HG02588 (cell line): ENCODE measurements around the gene ZBTB17.

Source experiments
- ATAC-seq: cut with Tn5 transposase; IDR thresholded peaks from one replicate; pipeline ENCODE4 v1.9.1; 2021; ENCODE audit warnings: mild to moderate bottlenecking, moderate library complexity; ENCODE audit not compliant: unreplicated experiment

Gene ZBTB17

GRCh38 chr1:15949453-15950245 is 26.3 kb downstream of the ZBTB17 start:
- ATAC-seq, result peak; percentile 66

- peak; percentile 6 for ATAC-seq
Measured at GRCh38 chr1:15948595-15949452, 27.1 kb downstream of the ZBTB17 start.

GRCh38 chr1:15948091-15948591 is 27.8 kb downstream of the ZBTB17 start:
- no peak for ATAC-seq

GRCh38 chr1:15947382-15948090 is 28.4 kb downstream of the ZBTB17 start:
- no peak for ATAC-seq

- ATAC-seq, result no peak
Measured at GRCh38 chr1:15946571-15947381, 29.1 kb downstream of the ZBTB17 start.

GRCh38 chr1:15945832-15946448 is 30.0 kb downstream of the ZBTB17 start:
- ATAC-seq, result no peak

GRCh38 chr1:15945011-15945831 is 30.7 kb downstream of the ZBTB17 start:
- no peak for ATAC-seq

- ATAC-seq, result no peak
Measured at GRCh38 chr1:15944308-15945010, 31.4 kb downstream of the ZBTB17 start.

- no peak for ATAC-seq
Measured at GRCh38 chr1:15943992-15944307, 32.0 kb downstream of the ZBTB17 start.

GRCh38 chr1:15943328-15943991 is 32.4 kb downstream of the ZBTB17 start:
- no peak for ATAC-seq

- ATAC-seq, result no peak
Measured at GRCh38 chr1:15942661-15943327, 33.1 kb downstream of the ZBTB17 start.

GRCh38 chr1:15941899-15942660 is 33.8 kb downstream of the ZBTB17 start:
- ATAC-seq, result no peak

- no peak for ATAC-seq
Measured at GRCh38 chr1:15941044-15941840, 34.7 kb downstream of the ZBTB17 start.

- no peak for ATAC-seq
Measured at GRCh38 chr1:15940110-15941043, 35.5 kb downstream of the ZBTB17 start.
